Measurements from ENCODE around the gene MYO9B. TPM values are rescaled to one million over a fixed set of nuclear protein-coding genes. Genes with fewer than 3 reads are reported as not detected.

The MYO9B gene
- polyA plus RNA-seq, 2 of the 4 experiments (the other 2 are of a cell fraction): 13.0 to 27.7 TPM

GRCh38 chr19:17060802-17061201, 14.8 kb upstream of the MYO9B start:
- Histone ChIP-seq H3K27ac (no peak overlapping the region), H3K4me2 (no peak overlapping the region), H3K4me1 (no peaks in the 10 kb centered on the region), H3K9me3 (no peaks in the 10 kb centered on the region), H3K4me3 (no peak overlapping the region)
- ChIA-PET POLR2A (no interaction called here), CTCF (interaction anchor here (1.1 kb wide), 1 partner anchor 211 kb away, joined by 3 read pairs; no protein-coding TSS in a partner anchor)
- DNase-seq (ENCODE audit: low read depth in 1 of 2, low spot score in 1 of 2) (no peak), FAIRE-seq (no peak), ATAC-seq (no peak)
- WGBS (ENCODE audit: missing lambda C conversion rate): 79% methylated on average over 3 of the region's 3 CpGs
- TF ChIP-seq HOXB13 (CRISPR knock-in tag; IDR thresholded peaks at IDR 0.05; ENCODE audit: low read depth) (no peak), ESRRA (IDR thresholded peaks at IDR 0.05; ENCODE audit: borderline replicate concordance, low read length) (no peak), MYC (IDR thresholded peaks at IDR 0.05; ENCODE audit: borderline replicate concordance, low read length) (no peak), ZFP36 (IDR thresholded peaks at IDR 0.05; ENCODE audit: borderline replicate concordance, partially characterized antibody) (no peak), RAD21 (conservative IDR thresholded peaks at IDR 0.05 in 1 of 2, IDR thresholded peaks at IDR 0.05 in 1 of 2) (no peak), USF2 (IDR thresholded peaks at IDR 0.05) (no peak), REST (IDR thresholded peaks at IDR 0.05) (no peak), GATA3 (IDR thresholded peaks at IDR 0.05; ENCODE audit: borderline replicate concordance) (no peak), POLR2AphosphoS2 (conservative IDR thresholded peaks at IDR 0.05; ENCODE audit: low read length) (no peak), EHMT2 (IDR thresholded peaks at IDR 0.05; ENCODE audit: low read depth) (no peak), RCOR1 (IDR thresholded peaks at IDR 0.05; ENCODE audit: low read depth, low read length) (no peak), JUN (IDR thresholded peaks at IDR 0.05) (no peak), CTCF (IDR thresholded peaks at IDR 0.05) (no peak), HES2 (IDR thresholded peaks at IDR 0.05) (no peak), FOSB (CRISPR knock-in tag; IDR thresholded peaks at IDR 0.05) (no peak), HEYL (CRISPR knock-in tag; IDR thresholded peaks at IDR 0.05) (no peak), HOXB5 (CRISPR knock-in tag; IDR thresholded peaks at IDR 0.05) (no peak), BHLHE40 (IDR thresholded peaks at IDR 0.05; ENCODE audit: low read depth, low read length) (no peak), TFCP2L1 (CRISPR knock-in tag; IDR thresholded peaks at IDR 0.05) (no peak), CHD4 (IDR thresholded peaks at IDR 0.05; ENCODE audit: borderline replicate concordance) (no peak)

- POLR2A ChIA-PET: no interaction called here
- H3K4me2 ChIP-seq: no peak overlapping the region
- H3K9me3 ChIP-seq: no peaks in the 10 kb centered on the region
- no peak overlapping the region for H3K4me3 ChIP-seq
- H3K4me1 ChIP-seq: no peaks in the 10 kb centered on the region
- 96% methylated on average over 3 of the region's 3 CpGs for WGBS (ENCODE audit: missing lambda C conversion rate)
- ATAC-seq: no peak
- CTCF ChIA-PET: interaction anchor here (0.6 to 1.4 kb wide), 4 partner anchors 9 to 289 kb away, joined by 3 to 7 read pairs (median 3); no protein-coding TSS in a partner anchor
- FAIRE-seq: no peak
- no peak for DNase-seq (ENCODE audit: low read depth in 1 of 2, low spot score in 1 of 2)
- no peak for TF ChIP-seq RFX5 (IDR thresholded peaks at IDR 0.05)
- TF ChIP-seq FOSL2 (IDR thresholded peaks at IDR 0.05): no peak
- no peak for TF ChIP-seq FOSL2 (CRISPR knock-in tag; IDR thresholded peaks at IDR 0.05)
- TF ChIP-seq ZC3H11A (IDR thresholded peaks at IDR 0.05): no peak
- no peak for TF ChIP-seq MAZ (IDR thresholded peaks at IDR 0.05; ENCODE audit: borderline replicate concordance, low read depth, low read length)
- TF ChIP-seq JUN (IDR thresholded peaks at IDR 0.05): no peak
- no peak for TF ChIP-seq ZNF302 (CRISPR knock-in tag; IDR thresholded peaks at IDR 0.05)
- TF ChIP-seq MAFK (IDR thresholded peaks at IDR 0.05; ENCODE audit: partially characterized antibody): no peak
- TF ChIP-seq RAD21 (conservative IDR thresholded peaks at IDR 0.05 in 1 of 2, IDR thresholded peaks at IDR 0.05 in 1 of 2): no peak
- no peak for TF ChIP-seq EP300 (IDR thresholded peaks at IDR 0.05)
- no peak for TF ChIP-seq POLR2AphosphoS2 (conservative IDR thresholded peaks at IDR 0.05; ENCODE audit: low read length)
- TF ChIP-seq TFCP2L1 (CRISPR knock-in tag; IDR thresholded peaks at IDR 0.05): no peak
- H3K27ac ChIP-seq: no peak overlapping the region
These were observed 14.4 kb upstream of the MYO9B start for GRCh38 chr19:17061205-17061604.

Measured in A549 (cell line).